HG02678 (cell line): ENCODE results near the gene TBC1D22A.

Experiments
- ATAC-seq: cut with Tn5 transposase; IDR thresholded peaks from one replicate; pipeline ENCODE4 v1.9.1; 2021; ENCODE audit warnings: mild to moderate bottlenecking, moderate library complexity; ENCODE audit not compliant: unreplicated experiment

Gene TBC1D22A

GRCh38 chr22:46900549-46900948 is 138.1 kb downstream of the TBC1D22A start:
- no peak for ATAC-seq

GRCh38 chr22:46902436-46902835 is 140.0 kb downstream of the TBC1D22A start:
- ATAC-seq, result no peak

- ATAC-seq, result no peak
Measured at GRCh38 chr22:46902998-46903916, 140.8 kb downstream of the TBC1D22A start.

- no peak for ATAC-seq
Measured at GRCh38 chr22:46905415-46905814, 143.0 kb downstream of the TBC1D22A start.

GRCh38 chr22:46905834-46906233 is 143.4 kb downstream of the TBC1D22A start:
- no peak for ATAC-seq

- no peak for ATAC-seq
Measured at GRCh38 chr22:46906326-46907045, 144.0 kb downstream of the TBC1D22A start.

GRCh38 chr22:46907241-46908215 is 145.1 kb downstream of the TBC1D22A start:
- no peak for ATAC-seq

GRCh38 chr22:46908641-46909107 is 146.2 kb downstream of the TBC1D22A start:
- no peak for ATAC-seq

- ATAC-seq, result no peak
Measured at GRCh38 chr22:46909237-46910030, 147.0 kb downstream of the TBC1D22A start.

- no peak for ATAC-seq
Measured at GRCh38 chr22:46910624-46911023, 148.2 kb downstream of the TBC1D22A start.

- ATAC-seq, result no peak
Measured at GRCh38 chr22:46911346-46911745, 148.9 kb downstream of the TBC1D22A start.

- no peak for ATAC-seq
Measured at GRCh38 chr22:46913351-46913750, 150.9 kb downstream of the TBC1D22A start.

GRCh38 chr22:46914481-46914880 is 152.0 kb downstream of the TBC1D22A start:
- ATAC-seq, result no peak

GRCh38 chr22:46914916-46915894 is 152.8 kb downstream of the TBC1D22A start:
- ATAC-seq, result no peak

GRCh38 chr22:46915950-46916730 is 153.7 kb downstream of the TBC1D22A start:
- ATAC-seq, result no peak

GRCh38 chr22:46916886-46917770 is 154.7 kb downstream of the TBC1D22A start:
- no peak for ATAC-seq

- no peak for ATAC-seq
Measured at GRCh38 chr22:46917771-46918101, 155.3 kb downstream of the TBC1D22A start.
